Fibroblast of lung (primary cell): ENCODE data around the gene ZDHHC6. TPM values are rescaled to one million over a fixed set of nuclear protein-coding genes. Genes with fewer than 3 reads are reported as not detected.

Experiments
- DNase-seq, 2 donors: peaks; one replicate each; pipeline versions ENCODE4 v3.0.0 to v3.0.0-alpha.2; 2010; ENCODE audit warnings: low read depth in 2 of 2
- H2AFZ ChIP-seq: 2 replicates; pipeline ENCODE4 v1.5.1; 2012; ENCODE audit warnings: low read length, control low read depth, inconsistent platforms
- H3K27ac ChIP-seq: 2 replicates; pipeline ENCODE4 v1.5.1; 2011; ENCODE audit warnings: low read length, control low read depth; ENCODE audit not compliant: insufficient read depth
- H3K27me3 ChIP-seq: 2 replicates; pipeline ENCODE4 v1.5.1; 2011; ENCODE audit warnings: mild to moderate bottlenecking, low read length; ENCODE audit not compliant: control insufficient read depth, insufficient read depth
- H3K36me3 ChIP-seq: 2 replicates; pipeline ENCODE4 v1.5.1; 2011; ENCODE audit warnings: low read length; ENCODE audit not compliant: control insufficient read depth, insufficient read depth
- H3K4me1 ChIP-seq: 2 replicates; pipeline ENCODE4 v1.5.1; 2011; ENCODE audit warnings: low read length; ENCODE audit not compliant: control insufficient read depth, insufficient read depth; ENCODE audit errors: extremely low read depth
- H3K4me2 ChIP-seq: 2 replicates; pipeline ENCODE4 v1.5.1; 2011; ENCODE audit warnings: low read length, control low read depth; ENCODE audit not compliant: insufficient read depth; ENCODE audit errors: extremely low read depth
- H3K4me3 ChIP-seq, 4 experiments: fragments of 200-600 bp in 1 of 4; sonication (generic) in 1 of 4; replicated peaks in 1 of 4; 2 replicates each; pipeline ENCODE4 v1.5.1; 2011 to 2016; ENCODE audit warnings: low read length in 4 of 4, low read depth in 3 of 4, mild to moderate bottlenecking in 3 of 4, control low read depth in 2 of 4, inconsistent platforms in 1 of 4, mixed read lengths in 1 of 4; ENCODE audit not compliant: insufficient read depth in 1 of 4; ENCODE audit errors: control extremely low read depth in 1 of 4
- H3K79me2 ChIP-seq: 2 replicates; pipeline ENCODE4 v1.5.1; 2012; ENCODE audit warnings: mild to moderate bottlenecking, low read length, inconsistent platforms; ENCODE audit not compliant: control insufficient read depth, insufficient read depth
- H3K9ac ChIP-seq: 2 replicates; pipeline ENCODE4 v1.5.1; 2011; ENCODE audit warnings: mild to moderate bottlenecking, low read length, control low read depth; ENCODE audit not compliant: insufficient read depth
- H3K9me3 ChIP-seq: 2 replicates; pipeline ENCODE4 v1.5.1; 2012; ENCODE audit warnings: low read depth, low read length; ENCODE audit not compliant: control insufficient read depth, insufficient read depth
- H4K20me1 ChIP-seq: 2 replicates; pipeline ENCODE4 v1.5.1; 2011; ENCODE audit warnings: low read length; ENCODE audit not compliant: control insufficient read depth, insufficient read depth; ENCODE audit errors: extremely low read depth
- CTCF ChIP-seq, 2 donors: IDR thresholded peaks in 1 of 2; conservative IDR thresholded peaks in 1 of 2; 1 replicate in 1 of 2; 2 replicates in 1 of 2; pipeline ENCODE4 v1.5.1; 2011 to 2012; ENCODE audit warnings: low read length in 2 of 2, control low read depth in 1 of 2, inconsistent platforms in 1 of 2, low read depth in 1 of 2, mild to moderate bottlenecking in 1 of 2
- EZH2 ChIP-seq: IDR thresholded peaks from 2 replicates; pipeline ENCODE4 v1.5.1; 2012; ENCODE audit warnings: low read length, control low read depth, mild to moderate bottlenecking; ENCODE audit errors: missing control alignments
- polyA minus RNA-seq: library from RNA; depleted of rRNA, polyadenylated mRNA; stranded (reverse); fragments of >200 nt; gene quantifications from 2 replicates; pipeline ENCODE4 v1.2.3, GENCODE V29; 2011; ENCODE audit warnings: low replicate concordance
- polyA plus RNA-seq, 2 donors: library from polyadenylated mRNA; depleted of rRNA in 1 of 2; stranded (reverse) in 1 of 2; unstranded in 1 of 2; fragments of >200 nt; gene quantifications; 2 replicates each; pipeline ENCODE4 v1.2.1, GENCODE V29; 2011 to 2012; ENCODE audit warnings: missing spikeins in 1 of 2
- total RNA-seq: library from RNA; depleted of rRNA; stranded (reverse); fragments of >200 nt; gene quantifications from 2 replicates; pipeline ENCODE4 v1.2.1, GENCODE V29; 2014

Gene ZDHHC6
- 28.0 and 29.9 TPM in 2 replicates for total RNA-seq
- polyA plus RNA-seq: 34.8 and 37.8 TPM in 2 replicates
- polyA plus RNA-seq (2012): 24.5 and 25.4 TPM in 2 replicates
- polyA minus RNA-seq: 4.4 and 5.9 TPM in 2 replicates

GRCh38 chr10:112446855-112447619, at the start of gene ZDHHC6, which contains the start of gene VTI1A:
ZDHHC6 (minus strand) TSS chr10:112446914; CDS start chr10:112445436, 1,478 bp downstream.
VTI1A (plus strand) TSS chr10:112447215; CDS start chr10:112447374, 159 bp downstream.
- H2AFZ ChIP-seq: peak within 1 kb of the TSS; percentile 95
- peaks cover 42% of the 10 kb centered on the region for H3K79me2 ChIP-seq
- peak; percentile 85 to 88 for DNase-seq
- H3K36me3 ChIP-seq: peaks cover 3% of the 10 kb centered on the region
- H3K27me3 ChIP-seq: no peaks in the 10 kb centered on the region
- H3K9me3 ChIP-seq: no peaks in the 10 kb centered on the region
- H3K4me2 ChIP-seq: peak within 1 kb of the TSS; percentile 96
- TF ChIP-seq EZH2 (no peak), CTCF (conservative IDR thresholded peaks at IDR 0.05 in 1 of 2, IDR thresholded peaks at IDR 0.05 in 1 of 2; ENCODE audit: low read depth in 1 of 2, low read length in 2 of 2) (peak; percentile 24 to 30)
- no peaks in the 10 kb centered on the region for H4K20me1 ChIP-seq
- peak within 1 kb of the TSS; percentile 83 to 99 (median 97) for H3K4me3 ChIP-seq
- peak within 1 kb of the TSS; percentile 81 for H3K9ac ChIP-seq
- peak within 1 kb of the TSS; percentile 96 for H3K27ac ChIP-seq
- H3K4me1 ChIP-seq: peaks cover 3% of the 10 kb centered on the region

GRCh38 chr10:112492736-112493135, 46.0 kb upstream of the ZDHHC6 start:
- no peak overlapping the region for H3K4me3 ChIP-seq
- H3K9ac ChIP-seq: no peak overlapping the region
- no peaks in the 10 kb centered on the region for H3K27me3 ChIP-seq
- H3K27ac ChIP-seq: no peak overlapping the region
- no peak overlapping the region for H2AFZ ChIP-seq
- H3K4me1 ChIP-seq: no peaks in the 10 kb centered on the region
- no peaks in the 10 kb centered on the region for H3K9me3 ChIP-seq
- TF ChIP-seq EZH2 (no peak), CTCF (conservative IDR thresholded peaks at IDR 0.05 in 1 of 2, IDR thresholded peaks at IDR 0.05 in 1 of 2; ENCODE audit: low read depth in 1 of 2, low read length in 2 of 2) (no peak)
- no peak for DNase-seq
- H4K20me1 ChIP-seq: no peaks in the 10 kb centered on the region
- H3K79me2 ChIP-seq: no peaks in the 10 kb centered on the region
- no peaks in the 10 kb centered on the region for H3K36me3 ChIP-seq
- H3K4me2 ChIP-seq: no peak overlapping the region

DNA sequence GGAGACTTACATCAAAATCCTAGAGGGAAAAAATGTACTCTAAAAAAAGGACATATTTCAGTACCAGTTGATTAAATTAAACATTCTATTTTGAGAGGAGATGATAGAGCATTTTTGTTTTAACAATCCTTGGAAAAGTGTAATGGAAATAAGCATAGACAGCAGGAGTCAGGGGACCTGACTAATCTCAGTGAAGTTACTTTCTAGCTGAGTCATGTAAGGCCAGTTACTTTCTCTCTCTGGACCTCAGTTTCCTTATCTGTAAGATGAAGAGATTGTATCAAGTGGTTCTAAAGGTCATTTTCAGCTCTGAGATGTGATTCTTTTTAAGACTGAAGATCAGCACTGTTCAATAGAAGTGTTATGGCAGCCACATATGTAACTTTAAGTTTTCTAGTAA, 44.4 kb upstream of the ZDHHC6 start:
- H4K20me1 ChIP-seq: no peaks in the 10 kb centered on the region
- H3K9ac ChIP-seq: no peak overlapping the region
- H3K4me3 ChIP-seq: no peak overlapping the region
- no peak overlapping the region for H2AFZ ChIP-seq
- H3K9me3 ChIP-seq: no peaks in the 10 kb centered on the region
- peak; percentile 8 to 56 for DNase-seq
- no peaks in the 10 kb centered on the region for H3K27me3 ChIP-seq
- H3K4me1 ChIP-seq: no peaks in the 10 kb centered on the region
- peak overlapping the region; percentile 67 for H3K4me2 ChIP-seq
- H3K36me3 ChIP-seq: no peaks in the 10 kb centered on the region
- no peak overlapping the region for H3K27ac ChIP-seq
- no peaks in the 10 kb centered on the region for H3K79me2 ChIP-seq
- TF ChIP-seq CTCF (conservative IDR thresholded peaks at IDR 0.05 in 1 of 2, IDR thresholded peaks at IDR 0.05 in 1 of 2; ENCODE audit: low read depth in 1 of 2, low read length in 2 of 2): no peak
- no peak for TF ChIP-seq EZH2
